Measurements from ENCODE around the gene KIAA0319L. TPM values are rescaled to one million over a fixed set of nuclear protein-coding genes. Genes with fewer than 3 reads are reported as not detected.

Gene KIAA0319L
- total and polyA plus RNA-seq, 3 experiments from 2014 or later: 28.5 to 30.4 (median 29.3) TPM

DNA sequence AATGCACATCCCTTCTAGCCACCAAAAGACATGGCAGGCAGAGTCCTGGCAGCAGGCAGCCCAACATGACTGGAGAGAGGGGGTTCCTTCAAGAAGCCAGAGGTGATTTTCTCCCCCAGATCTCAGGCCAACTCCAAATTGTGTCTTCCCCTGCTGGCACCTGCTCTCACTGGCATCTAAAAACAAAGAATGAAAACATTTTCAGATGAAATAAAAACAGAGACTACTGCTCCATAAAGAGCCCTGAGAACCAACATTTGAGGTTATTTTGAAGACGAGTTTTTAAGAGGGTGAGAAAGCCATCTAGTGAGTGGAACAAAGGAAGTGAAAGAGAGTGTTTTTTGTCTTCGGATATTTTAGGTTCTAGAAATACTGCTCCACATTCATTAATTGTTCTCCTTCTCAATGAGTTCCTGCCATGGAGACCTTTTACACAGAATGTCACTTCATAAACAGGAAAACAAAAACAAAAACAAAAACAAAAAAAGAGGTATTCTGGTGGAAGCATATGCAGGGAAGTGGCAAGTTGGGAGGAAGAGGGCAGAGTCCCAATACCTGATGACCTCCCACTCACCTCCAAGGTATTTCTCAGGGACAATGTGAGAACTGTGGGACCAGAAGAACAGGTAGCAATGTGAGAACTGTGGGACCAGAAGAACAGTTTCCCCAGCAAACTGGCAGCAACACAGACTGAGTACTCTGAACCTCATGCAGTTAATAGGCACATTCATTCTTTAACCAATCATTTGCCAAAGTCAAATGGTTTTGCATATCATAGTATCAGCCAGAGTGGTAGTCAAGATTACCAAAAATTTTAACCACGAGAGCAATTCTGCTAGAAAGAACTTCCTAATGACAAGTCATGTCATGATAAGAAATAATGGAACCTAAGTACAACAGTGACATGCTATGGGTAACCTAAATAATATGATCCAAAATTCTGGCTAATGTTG lies 50.0 kb downstream of the KIAA0319L start:
- CTCF ChIA-PET: interaction anchor here (1.0 to 4.3 kb wide), 6 partner anchors 29 to 61 kb away, joined by 3 to 34 read pairs (median 8); no protein-coding TSS in a partner anchor

DNA sequence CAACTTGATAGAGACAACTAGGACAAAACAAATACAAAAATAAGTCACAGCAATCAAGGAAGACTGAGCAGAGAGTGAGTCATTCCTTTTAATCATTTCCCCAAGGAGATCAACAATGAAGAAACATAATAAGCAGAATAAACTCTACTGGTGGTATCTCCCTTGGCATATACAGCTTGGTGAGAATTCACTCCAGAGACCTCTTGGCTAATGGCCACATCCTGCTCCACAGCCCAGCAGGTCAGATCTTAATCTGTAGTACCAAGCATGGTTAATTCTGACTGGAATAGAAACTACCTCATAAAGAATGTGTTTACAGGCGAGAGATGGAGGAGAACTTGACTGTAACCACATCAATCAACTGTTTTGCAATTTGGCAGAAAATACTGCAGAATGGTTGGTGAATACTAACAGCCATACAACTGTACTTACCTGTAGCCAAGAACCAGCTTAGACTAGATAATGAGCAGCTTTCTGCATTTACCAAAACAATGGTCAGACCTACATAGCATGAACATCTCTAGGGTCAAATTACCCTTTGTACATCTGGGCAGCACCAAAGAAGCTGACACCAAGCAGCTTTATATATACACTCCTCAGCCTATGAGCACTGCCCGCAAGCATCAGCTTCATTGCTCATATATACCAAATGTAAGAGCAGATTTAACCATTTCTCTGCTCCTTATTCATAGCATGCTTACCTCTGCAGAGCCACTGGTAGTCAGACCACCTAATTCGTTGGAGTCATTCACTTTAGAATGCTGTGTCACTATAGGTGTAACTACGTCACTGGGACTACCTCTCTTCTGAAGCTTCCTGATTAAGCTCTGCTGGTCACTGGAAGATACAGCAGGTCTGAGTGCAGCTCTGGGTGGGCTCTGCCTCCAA lies 51.0 kb downstream of the KIAA0319L start:
- DNase-seq: peak; percentile 29 to 78 (median 39)
- ChIA-PET POLR2A (interaction anchor here (0.6 to 1.6 kb wide), 7 partner anchors 33 to 425 kb away, joined by 3 to 15 read pairs (median 4); partner anchors contain the start of genes AGO1, AGO3, KIAA0319L and NCDN), CTCF (interaction anchor here (1.0 to 4.3 kb wide), 9 partner anchors 22 to 62 kb away, joined by 3 to 34 read pairs (median 4); partner anchors contain the start of genes KIAA0319L and NCDN)
- Mint-ChIP-seq H3K4me1 (peaks cover 55 to 83% (median 79%) of the 10 kb centered on the region in 3 donors), H3K36me3 (peaks cover 0 to 12% (median 2%) of the 10 kb centered on the region in 3 donors), H3K27ac (peak overlapping the region; percentile 67 to 99 (median 94)), H3K27me3 (no peaks in the 10 kb centered on the region), H3K9me3 (no peaks in the 10 kb centered on the region), H3K4me3 (peak overlapping the region; percentile 22 to 80 (median 74))
- H3K4me1 ChIP-seq (ENCODE audit: insufficient read depth, low read length): peaks cover 45% of the 10 kb centered on the region
- H3K4me3 ChIP-seq (ENCODE audit: low read length): peak overlapping the region; percentile 10
- H3K36me3 ChIP-seq (ENCODE audit: insufficient read depth, low read length): no peaks in the 10 kb centered on the region
- H3K9me3 ChIP-seq (ENCODE audit: low read length): no peaks in the 10 kb centered on the region
- H3K27ac ChIP-seq (ENCODE audit: low read depth, low read length): peak overlapping the region; percentile 48
- H3K27me3 ChIP-seq (ENCODE audit: insufficient read depth, low read length, poor library complexity, severe bottlenecking): no peaks in the 10 kb centered on the region

More for the DNA sequence above, 50.0 kb downstream of the KIAA0319L start:
- peak overlapping the region; percentile 22 to 80 (median 74) for H3K4me3 Mint-ChIP-seq
- Histone ChIP-seq H3K27me3 (ENCODE audit: insufficient read depth, low read length, poor library complexity, severe bottlenecking) (no peaks in the 10 kb centered on the region), H3K27ac (ENCODE audit: low read depth, low read length) (peak overlapping the region; percentile 48), H3K4me1 (ENCODE audit: insufficient read depth, low read length) (peaks cover 45% of the 10 kb centered on the region), H3K4me3 (ENCODE audit: low read length) (peak overlapping the region; percentile 10), H3K36me3 (ENCODE audit: insufficient read depth, low read length) (no peaks in the 10 kb centered on the region), H3K9me3 (ENCODE audit: low read length) (no peaks in the 10 kb centered on the region)
- peak overlapping the region; percentile 67 to 99 (median 94) for H3K27ac Mint-ChIP-seq
- DNase-seq: peak in 2 of 5 donors; percentile 16 to 21
- H3K4me1 Mint-ChIP-seq: peaks cover 54 to 82% (median 76%) of the 10 kb centered on the region in 3 donors
- peaks cover 0 to 12% (median 0%) of the 10 kb centered on the region in 3 donors for H3K36me3 Mint-ChIP-seq
- no peaks in the 10 kb centered on the region for H3K27me3 Mint-ChIP-seq
- POLR2A ChIA-PET: interaction anchor here (0.9 to 1.6 kb wide), 5 partner anchors 31 to 376 kb away, joined by 3 to 15 read pairs (median 4); partner anchors contain the start of genes AGO1, KIAA0319L and NCDN
- H3K9me3 Mint-ChIP-seq: no peaks in the 10 kb centered on the region

GRCh38 chr1:35502242-35502641 lies 55.0 kb downstream of the KIAA0319L start:
- Mint-ChIP-seq H3K4me1 (peaks cover 53 to 80% (median 75%) of the 10 kb centered on the region in 3 donors), H3K36me3 (peaks cover 0 to 18% (median 5%) of the 10 kb centered on the region in 3 donors), H3K27me3 (no peaks in the 10 kb centered on the region), H3K4me3 (no peak overlapping the region), H3K27ac (peak overlapping the region in 6 of 8 donors; percentile 19 to 82 (median 62)), H3K9me3 (no peaks in the 10 kb centered on the region)
- CTCF ChIA-PET: interaction anchor here (1.1 kb wide), 1 partner anchor 49 kb away, joined by 3 read pairs; no protein-coding TSS in a partner anchor
- POLR2A ChIA-PET: no interaction called here
- DNase-seq: no peak
- peaks cover 36% of the 10 kb centered on the region for H3K4me1 ChIP-seq (ENCODE audit: insufficient read depth, low read length)
- no peak overlapping the region for H3K4me3 ChIP-seq (ENCODE audit: low read length)
- no peaks in the 10 kb centered on the region for H3K9me3 ChIP-seq (ENCODE audit: low read length)
- H3K27me3 ChIP-seq (ENCODE audit: insufficient read depth, low read length, poor library complexity, severe bottlenecking): no peaks in the 10 kb centered on the region
- H3K27ac ChIP-seq (ENCODE audit: low read depth, low read length): no peak overlapping the region
- H3K36me3 ChIP-seq (ENCODE audit: insufficient read depth, low read length): no peaks in the 10 kb centered on the region

DNA sequence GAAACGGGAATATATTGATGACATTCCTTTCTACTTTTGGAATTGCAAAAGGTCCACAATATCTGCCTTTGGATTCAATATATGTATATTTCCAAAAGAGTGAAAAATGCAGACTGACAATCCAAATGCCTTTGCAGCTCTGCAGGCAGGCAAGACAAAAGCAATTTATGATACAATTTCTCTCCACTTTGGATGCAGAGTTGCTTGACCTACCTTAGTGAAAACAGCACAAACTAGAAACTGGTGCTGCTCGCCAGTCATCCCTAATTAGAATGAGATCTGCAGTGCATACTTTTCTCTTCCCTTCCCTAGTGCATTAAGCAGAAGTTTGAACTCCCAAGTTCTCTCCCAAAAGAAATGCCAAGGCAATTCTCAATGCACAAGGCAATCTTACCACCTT lies 56.8 kb downstream of the KIAA0319L start:
- H3K9me3 ChIP-seq (ENCODE audit: low read length): no peaks in the 10 kb centered on the region
- H3K27me3 Mint-ChIP-seq: no peaks in the 10 kb centered on the region
- ChIA-PET POLR2A (no interaction called here), CTCF (interaction anchor here (0.9 kb wide), 1 partner anchor 50 kb away, joined by 5 read pairs; no protein-coding TSS in a partner anchor)
- no peaks in the 10 kb centered on the region for H3K36me3 ChIP-seq (ENCODE audit: insufficient read depth, low read length)
- H3K36me3 Mint-ChIP-seq: peaks cover 0 to 18% (median 5%) of the 10 kb centered on the region in 3 donors
- DNase-seq: no peak
- H3K27ac Mint-ChIP-seq: peak overlapping the region; percentile 26 to 95 (median 90)
- H3K4me3 ChIP-seq (ENCODE audit: low read length): no peak overlapping the region
- no peaks in the 10 kb centered on the region for H3K27me3 ChIP-seq (ENCODE audit: insufficient read depth, low read length, poor library complexity, severe bottlenecking)
- H3K4me1 Mint-ChIP-seq: peaks cover 35 to 62% (median 57%) of the 10 kb centered on the region in 3 donors
- no peak overlapping the region for H3K27ac ChIP-seq (ENCODE audit: low read depth, low read length)
- peaks cover 18% of the 10 kb centered on the region for H3K4me1 ChIP-seq (ENCODE audit: insufficient read depth, low read length)
- H3K9me3 Mint-ChIP-seq: no peaks in the 10 kb centered on the region
- peak overlapping the region in 1 of 7 donors; percentile 37 for H3K4me3 Mint-ChIP-seq

DNA sequence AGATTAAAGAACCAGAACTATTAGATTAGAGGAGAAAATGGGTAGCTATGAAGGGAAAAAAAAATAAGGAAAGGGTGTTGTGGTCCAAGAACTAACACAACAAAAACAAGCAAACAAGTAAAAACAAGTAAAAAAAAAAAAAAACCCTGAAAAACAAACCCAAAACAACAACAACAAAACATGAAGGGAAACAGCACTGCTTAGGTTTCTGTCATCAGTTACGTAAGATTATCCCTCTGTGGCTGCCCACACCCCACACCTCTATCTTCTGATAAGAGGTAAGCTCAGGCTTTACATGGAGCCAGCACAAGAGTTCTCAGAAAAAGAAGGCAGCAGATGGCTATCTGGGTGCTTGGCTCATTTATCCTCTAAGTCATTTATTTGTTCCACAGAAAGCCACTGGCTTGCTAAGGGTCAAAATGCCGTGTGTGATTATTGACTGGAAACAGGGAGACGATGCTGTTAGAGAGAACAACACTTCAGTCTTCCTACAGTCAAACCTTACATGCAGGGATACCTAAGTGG lies 57.5 kb downstream of the KIAA0319L start:
- no peaks in the 10 kb centered on the region for H3K36me3 ChIP-seq (ENCODE audit: insufficient read depth, low read length)
- peaks cover 14% of the 10 kb centered on the region for H3K4me1 ChIP-seq (ENCODE audit: insufficient read depth, low read length)
- H3K4me3 Mint-ChIP-seq: peak overlapping the region in 2 of 7 donors; percentile 36 to 37
- CTCF ChIA-PET: interaction anchor here (1.5 kb wide), 2 partner anchors 14 to 49 kb away, joined by 3 to 8 read pairs; no protein-coding TSS in a partner anchor
- no peaks in the 10 kb centered on the region for H3K9me3 Mint-ChIP-seq
- no peaks in the 10 kb centered on the region for H3K27me3 Mint-ChIP-seq
- no peaks in the 10 kb centered on the region for H3K9me3 ChIP-seq (ENCODE audit: low read length)
- H3K4me3 ChIP-seq (ENCODE audit: low read length): no peak overlapping the region
- peak overlapping the region; percentile 13 for H3K27ac ChIP-seq (ENCODE audit: low read depth, low read length)
- peak overlapping the region; percentile 36 to 95 (median 90) for H3K27ac Mint-ChIP-seq
- peaks cover 0 to 14% (median 5%) of the 10 kb centered on the region in 3 donors for H3K36me3 Mint-ChIP-seq
- H3K27me3 ChIP-seq (ENCODE audit: insufficient read depth, low read length, poor library complexity, severe bottlenecking): no peaks in the 10 kb centered on the region
- POLR2A ChIA-PET: interaction anchor here (0.9 kb wide), 1 partner anchor 58 kb away, joined by 5 read pairs; the partner anchor contains the start of genes KIAA0319L and NCDN
- peak in 4 of 5 donors; percentile 9 to 51 (median 39) for DNase-seq
- peaks cover 31 to 55% (median 49%) of the 10 kb centered on the region in 3 donors for H3K4me1 Mint-ChIP-seq

GRCh38 chr1:35499231-35499630 lies 58.0 kb downstream of the KIAA0319L start:
- H3K4me3 Mint-ChIP-seq: peak overlapping the region in 3 of 7 donors; percentile 21 to 37 (median 36)
- H3K9me3 Mint-ChIP-seq: no peaks in the 10 kb centered on the region
- Histone ChIP-seq H3K4me1 (ENCODE audit: insufficient read depth, low read length) (peaks cover 14% of the 10 kb centered on the region), H3K4me3 (ENCODE audit: low read length) (no peak overlapping the region), H3K27ac (ENCODE audit: low read depth, low read length) (peak overlapping the region; percentile 13), H3K9me3 (ENCODE audit: low read length) (no peaks in the 10 kb centered on the region), H3K36me3 (ENCODE audit: insufficient read depth, low read length) (no peaks in the 10 kb centered on the region), H3K27me3 (ENCODE audit: insufficient read depth, low read length, poor library complexity, severe bottlenecking) (no peaks in the 10 kb centered on the region)
- ChIA-PET CTCF (interaction anchor here (1.5 kb wide), 2 partner anchors 14 to 48 kb away, joined by 3 to 8 read pairs; no protein-coding TSS in a partner anchor), POLR2A (interaction anchor here (0.9 kb wide), 1 partner anchor 58 kb away, joined by 5 read pairs; the partner anchor contains the start of genes KIAA0319L and NCDN)
- no peaks in the 10 kb centered on the region for H3K27me3 Mint-ChIP-seq
- peak overlapping the region; percentile 36 to 95 (median 90) for H3K27ac Mint-ChIP-seq
- H3K4me1 Mint-ChIP-seq: peaks cover 31 to 52% (median 47%) of the 10 kb centered on the region in 3 donors
- no peak for DNase-seq
- H3K36me3 Mint-ChIP-seq: peaks cover 0 to 14% (median 5%) of the 10 kb centered on the region in 3 donors

GRCh38 chr1:35497571-35497970 lies 59.6 kb downstream of the KIAA0319L start:
- ChIA-PET CTCF (no interaction called here), POLR2A (no interaction called here)
- H3K27ac ChIP-seq (ENCODE audit: low read depth, low read length): no peak overlapping the region

More at GRCh38 chr1:35497571-35497970, 59.6 kb downstream of the KIAA0319L start:
- Mint-ChIP-seq H3K27me3 (no peaks in the 10 kb centered on the region), H3K36me3 (peaks cover 0 to 19% (median 7%) of the 10 kb centered on the region in 3 donors), H3K4me3 (no peak overlapping the region), H3K9me3 (no peaks in the 10 kb centered on the region), H3K27ac (peak overlapping the region in 5 of 8 donors; percentile 26 to 91 (median 72)), H3K4me1 (peaks cover 27 to 40% (median 36%) of the 10 kb centered on the region in 3 donors)
- DNase-seq: no peak
- H3K4me3 ChIP-seq (ENCODE audit: low read length): no peak overlapping the region
- H3K27me3 ChIP-seq (ENCODE audit: insufficient read depth, low read length, poor library complexity, severe bottlenecking): no peaks in the 10 kb centered on the region
- peaks cover 14% of the 10 kb centered on the region for H3K4me1 ChIP-seq (ENCODE audit: insufficient read depth, low read length)
- no peaks in the 10 kb centered on the region for H3K9me3 ChIP-seq (ENCODE audit: low read length)
- no peaks in the 10 kb centered on the region for H3K36me3 ChIP-seq (ENCODE audit: insufficient read depth, low read length)
